HepG2 (cell line): ENCODE data around the gene CNNM3. TPM values are rescaled to one million over a fixed set of nuclear protein-coding genes. Genes with fewer than 3 reads are reported as not detected.

Experiments used
- ATM ChIP-seq: fragments of 450-650 bp; IDR thresholded peaks from 2 replicates; pipeline ENCODE4 v1.7.1; 2017; ENCODE audit warnings: mild to moderate bottlenecking, borderline replicate concordance
- BORCS8-MEF2B ChIP-seq: sonication (generic); formaldehyde crosslinking; IDR thresholded peaks from 2 replicates; pipeline ENCODE4 v1.8.0; 2022; ENCODE audit warnings: mild to moderate bottlenecking, missing genetic modification reagents
- CEBPG ChIP-seq: IDR thresholded peaks from 2 replicates; pipeline ENCODE4 v1.6.1; 2016
- DDIT3 ChIP-seq: sonication (generic); formaldehyde crosslinking; IDR thresholded peaks from 2 replicates; pipeline ENCODE4 v1.4.0; 2020; ENCODE audit warnings: mild to moderate bottlenecking, missing genetic modification reagents
- GATAD1 ChIP-seq: IDR thresholded peaks from 2 replicates; pipeline ENCODE4 v1.6.1; 2016; ENCODE audit warnings: missing genetic modification reagents, missing compliant biosample characterization
- HDAC2 ChIP-seq: sonication (generic); formaldehyde crosslinking; IDR thresholded peaks from 2 replicates; pipeline ENCODE4 v1.4.0; 2020; ENCODE audit warnings: missing genetic modification reagents
- KMT2A ChIP-seq: sonication (generic); formaldehyde crosslinking; IDR thresholded peaks from 2 replicates; pipeline ENCODE4 v1.4.0; 2020; ENCODE audit warnings: missing genetic modification reagents
- KMT2B ChIP-seq: IDR thresholded peaks from 2 replicates; pipeline ENCODE4 v1.6.1; 2016; ENCODE audit warnings: missing genetic modification reagents, missing compliant biosample characterization
- MTF1 ChIP-seq: sonication (generic); formaldehyde crosslinking; IDR thresholded peaks from 2 replicates; pipeline ENCODE4 v1.5.0; 2020; ENCODE audit warnings: missing genetic modification reagents
- MXD3 ChIP-seq: IDR thresholded peaks from 2 replicates; pipeline ENCODE4 v1.6.1; 2016; ENCODE audit warnings: mild to moderate bottlenecking, missing biosample characterization, missing genetic modification reagents
- NFKBIZ ChIP-seq: IDR thresholded peaks from 2 replicates; pipeline ENCODE4 v1.6.1; 2018; ENCODE audit warnings: missing genetic modification reagents, missing compliant biosample characterization
- NFYB ChIP-seq: sonication (generic); formaldehyde crosslinking; IDR thresholded peaks from 2 replicates; pipeline ENCODE4 v1.4.0; 2020; ENCODE audit warnings: missing genetic modification reagents
- PTBP1 ChIP-seq: fragments of 200-400 bp; formaldehyde crosslinking; IDR thresholded peaks from 2 replicates; pipeline ENCODE4 v1.6.1; 2018; ENCODE audit warnings: low read length, low read depth; ENCODE audit not compliant: poor library complexity, severe bottlenecking
- RARG ChIP-seq: sonication (generic); formaldehyde crosslinking; IDR thresholded peaks from 2 replicates; pipeline ENCODE4 v1.4.0; 2020; ENCODE audit warnings: low read depth, mild to moderate bottlenecking, missing genetic modification reagents
- RXRA ChIP-seq: sonication (generic); formaldehyde crosslinking; IDR thresholded peaks from 2 replicates; pipeline ENCODE4 v1.5.1; 2020; ENCODE audit warnings: missing genetic modification reagents
- SOX13 ChIP-seq, 3 experiments: fragments of 450-650 bp in 1 of 3; sonication (generic) in 1 of 3; formaldehyde crosslinking in 1 of 3; IDR thresholded peaks in 2 of 3; conservative IDR thresholded peaks in 1 of 3; 2 replicates each; pipeline versions ENCODE4 v1.5.0 to v1.6.1; 2016 to 2020; ENCODE audit warnings: antibody characterized with exemption in 1 of 3, mild to moderate bottlenecking in 1 of 3, missing compliant biosample characterization in 1 of 3, missing genetic modification reagents in 1 of 3, moderate library complexity in 1 of 3
- SP5 ChIP-seq: IDR thresholded peaks from 2 replicates; pipeline ENCODE4 v1.6.1; 2016; ENCODE audit warnings: low read depth, borderline replicate concordance
- SRY ChIP-seq: sonication (generic); formaldehyde crosslinking; IDR thresholded peaks from 2 replicates; pipeline ENCODE4 v1.8.0; 2022; ENCODE audit warnings: mild to moderate bottlenecking, missing genetic modification reagents
- TAF15 ChIP-seq: fragments of 200-400 bp; formaldehyde crosslinking; IDR thresholded peaks from one replicate; pipeline ENCODE4 v1.6.1; 2018; ENCODE audit warnings: mild to moderate bottlenecking, low read depth, low read length; ENCODE audit not compliant: poor library complexity, severe bottlenecking
- TBX3 ChIP-seq: fragments of 450-650 bp; IDR thresholded peaks from 2 replicates; pipeline ENCODE4 v1.6.1; 2017; ENCODE audit warnings: antibody characterized with exemption, mild to moderate bottlenecking, inconsistent platforms, borderline replicate concordance
- TEAD3 ChIP-seq: optimal IDR thresholded peaks from 2 replicates; pipeline ENCODE3; 2016; ENCODE audit warnings: borderline replicate concordance
- TGIF2 ChIP-seq: IDR thresholded peaks from 2 replicates; pipeline ENCODE4 v1.6.1; 2016; ENCODE audit warnings: control low read depth, missing compliant biosample characterization
- ZKSCAN5 ChIP-seq: sonication (generic); formaldehyde crosslinking; IDR thresholded peaks from 2 replicates; pipeline ENCODE4 v1.5.1; 2020; ENCODE audit warnings: mild to moderate bottlenecking, missing genetic modification reagents
- ZNF264 ChIP-seq: sonication (generic); formaldehyde crosslinking; IDR thresholded peaks from 2 replicates; pipeline ENCODE4 v1.4.0; 2020; ENCODE audit warnings: missing genetic modification reagents
- ZNF546 ChIP-seq: sonication (generic); formaldehyde crosslinking; conservative IDR thresholded peaks from 2 replicates; pipeline ENCODE4 v1.8.1; 2023; ENCODE audit warnings: mild to moderate bottlenecking, missing genetic modification reagents
- ZNF576 ChIP-seq: sonication (generic); formaldehyde crosslinking; IDR thresholded peaks from 2 replicates; pipeline ENCODE4 v1.4.0; 2020; ENCODE audit warnings: mild to moderate bottlenecking, missing genetic modification reagents
- ZNF660 ChIP-seq: sonication (generic); formaldehyde crosslinking; IDR thresholded peaks from 2 replicates; pipeline ENCODE4 v1.5.1; 2020; ENCODE audit warnings: mild to moderate bottlenecking, low read depth, missing genetic modification reagents, borderline replicate concordance
- ZNF768 ChIP-seq: sonication (generic); formaldehyde crosslinking; IDR thresholded peaks from 2 replicates; pipeline ENCODE4 v1.4.0; 2020; ENCODE audit warnings: missing genetic modification reagents
- ZNF772 ChIP-seq: sonication (generic); formaldehyde crosslinking; IDR thresholded peaks from 2 replicates; pipeline ENCODE4 v1.5.0; 2020; ENCODE audit warnings: mild to moderate bottlenecking, missing genetic modification reagents
- ZNF800 ChIP-seq: sonication (generic); formaldehyde crosslinking; IDR thresholded peaks from 2 replicates; pipeline ENCODE4 v1.4.0; 2020; ENCODE audit warnings: missing genetic modification reagents
- polyA plus RNA-seq, 8 experiments: library from polyadenylated mRNA; depleted of rRNA in 3 of 8; stranded (reverse) in 7 of 8; unstranded in 1 of 8; fragments of >200 nt; fragmentation: Illumina TruSeq in 4 of 8; extraction: Trizol in 4 of 8; gene quantifications; 2 replicates each; pipeline versions ENCODE4 v1.2.1 to v1.2.3, GENCODE V29; 2011 to 2016; ENCODE audit warnings: low read depth in 4 of 8, missing spikeins in 1 of 8, mixed read lengths in 1 of 8; ENCODE audit not compliant: insufficient read depth in 1 of 8
- total RNA-seq, 5 experiments: library from RNA; depleted of rRNA; stranded (reverse); fragments of >200 nt; fragmentation: Illumina TruSeq; extraction: Trizol; gene quantifications; 2 replicates each; pipeline ENCODE4 v1.2.3, GENCODE V29; 2016; ENCODE audit warnings: low read depth in 1 of 5

Gene CNNM3
- total and polyA plus RNA-seq, 2 of the 13 experiments (the other 11 are each of a cell fraction or from before 2014, with no cell fraction given) = 21.2 to 27.9 TPM

- TF ChIP-seq ZNF546 (CRISPR knock-in tag) (no peak), ATM (no peak), ZNF660 (no peak), PTBP1 (no peak), MXD3 (CRISPR knock-in tag) (0 out of 2 replicates have a peak, but pooled peaks have one; percentile 48), KMT2B (no peak), ZNF772 (CRISPR knock-in tag) (no peak), NFYB (no peak), SRY (CRISPR knock-in tag) (no peak), KMT2A (no peak), HDAC2 (CRISPR knock-in tag) (0 out of 2 replicates have a peak, but pooled peaks have one; percentile 14), ZNF576 (CRISPR knock-in tag) (no peak), TEAD3 (CRISPR knock-in tag) (peak; percentile 31), SOX13 (IDR thresholded peaks at IDR 0.05) (no peak), SOX13 (CRISPR knock-in tag; conservative IDR thresholded peaks at IDR 0.05 in 1 of 2, IDR thresholded peaks at IDR 0.05 in 1 of 2) (no peak), RARG (CRISPR knock-in tag) (0 out of 2 replicates have a peak, but pooled peaks have one; percentile 12), CEBPG (CRISPR knock-in tag) (peak; percentile 9; the same call in 1 of the 2 replicates), MTF1 (CRISPR knock-in tag) (no peak), NFKBIZ (CRISPR knock-in tag) (no peak), BORCS8-MEF2B (CRISPR knock-in tag) (no peak), GATAD1 (CRISPR knock-in tag) (no peak), RXRA (CRISPR knock-in tag) (no peak), ZNF800 (no peak), TGIF2 (no peak), ZNF264 (CRISPR knock-in tag) (0 out of 2 replicates have a peak, but pooled peaks have one; percentile 11), TBX3 (no peak), TAF15 (no peak), DDIT3 (no peak), ZNF768 (CRISPR knock-in tag) (no peak), SP5 (CRISPR knock-in tag) (no peak), ZKSCAN5 (peak; percentile 75; the same call in 1 of the 2 replicates)
These were observed 41.0 kb downstream of the CNNM3 start (continued) for GRCh38 chr2:96856776-96857666.
